ENCODE results near the gene CLN3. TPM values are rescaled to one million over a fixed set of nuclear protein-coding genes. Genes with fewer than 3 reads are reported as not detected.

CLN3 gene
- polyA plus RNA-seq, 2 of the 4 experiments (the other 2 are of a cell fraction): 17.4 to 21.5 TPM

DNA sequence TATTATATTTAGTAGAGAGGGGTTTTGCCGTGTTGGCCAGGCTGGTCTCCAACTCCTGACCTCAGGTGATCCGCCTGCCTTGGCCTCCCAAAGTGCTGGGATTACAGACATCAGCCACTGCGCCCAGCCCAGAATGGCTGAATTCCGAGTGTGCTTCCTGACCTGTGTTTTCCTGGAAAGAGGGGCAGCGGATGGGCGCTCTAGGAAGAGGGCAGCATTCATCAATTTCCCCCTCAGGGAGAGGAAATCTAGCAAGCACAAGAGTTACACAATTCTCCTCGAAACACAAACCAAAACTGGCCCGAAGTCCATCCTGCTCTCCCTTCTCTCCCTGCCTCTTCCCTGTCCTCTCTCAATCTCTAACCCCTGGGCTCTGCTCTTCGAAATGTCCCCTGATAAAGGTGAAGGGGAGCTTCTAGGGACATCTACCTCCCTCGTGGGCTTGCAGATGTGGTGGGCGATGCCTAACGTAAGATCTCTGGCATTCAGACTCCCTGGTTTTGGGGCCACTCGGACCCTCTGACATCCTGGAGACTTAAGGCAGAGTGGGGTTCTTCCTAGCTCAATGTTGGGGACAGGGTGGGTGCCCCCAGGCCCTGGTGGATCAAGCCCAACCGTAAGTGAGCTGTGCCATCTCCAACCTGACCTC lies 13.7 kb upstream of the CLN3 start:
- no peak for DNase-seq (ENCODE audit: low read depth in 1 of 2, low spot score in 1 of 2)
- no peak for FAIRE-seq
- ChIA-PET CTCF (interaction anchor here (0.5 to 1.2 kb wide), 3 partner anchors 15 to 613 kb away, joined by 3 read pairs; no protein-coding TSS in a partner anchor), POLR2A (no interaction called here)
- Histone ChIP-seq H3K4me3 (no peak overlapping the region), H3K4me2 (no peak overlapping the region), H3K27ac (no peak overlapping the region), H3K4me1 (no peaks in the 10 kb centered on the region), H3K9me3 (no peaks in the 10 kb centered on the region)
- WGBS (ENCODE audit: missing lambda C conversion rate): 55% methylated on average over 14 of the region's 14 CpGs
- no peak for TF ChIP-seq FOXS1 (CRISPR knock-in tag; IDR thresholded peaks at IDR 0.05)
- ATAC-seq: no peak

GRCh38 chr16:28504707-28505404 lies 13.0 kb upstream of the CLN3 start:
- Histone ChIP-seq H3K4me3 (no peak overlapping the region), H3K27ac (no peak overlapping the region), H3K9me3 (no peaks in the 10 kb centered on the region), H3K4me2 (no peak overlapping the region), H3K4me1 (no peaks in the 10 kb centered on the region)
- 68% methylated on average over 8 of the region's 8 CpGs for WGBS (ENCODE audit: missing lambda C conversion rate)
- no peak for TF ChIP-seq NPAS2 (CRISPR knock-in tag; IDR thresholded peaks at IDR 0.05; ENCODE audit: borderline replicate concordance)
- TF ChIP-seq, protein P1, sequence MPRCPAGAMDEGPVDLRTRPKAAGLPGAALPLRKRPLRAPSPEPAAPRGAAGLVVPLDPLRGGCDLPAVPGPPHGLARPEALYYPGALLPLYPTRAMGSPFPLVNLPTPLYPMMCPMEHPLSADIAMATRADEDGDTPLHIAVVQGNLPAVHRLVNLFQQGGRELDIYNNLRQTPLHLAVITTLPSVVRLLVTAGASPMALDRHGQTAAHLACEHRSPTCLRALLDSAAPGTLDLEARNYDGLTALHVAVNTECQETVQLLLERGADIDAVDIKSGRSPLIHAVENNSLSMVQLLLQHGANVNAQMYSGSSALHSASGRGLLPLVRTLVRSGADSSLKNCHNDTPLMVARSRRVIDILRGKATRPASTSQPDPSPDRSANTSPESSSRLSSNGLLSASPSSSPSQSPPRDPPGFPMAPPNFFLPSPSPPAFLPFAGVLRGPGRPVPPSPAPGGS (IDR thresholded peaks at IDR 0.05): no peak
- TF ChIP-seq FOSB (CRISPR knock-in tag; IDR thresholded peaks at IDR 0.05): no peak
- no peak for TF ChIP-seq HOXA7 (CRISPR knock-in tag; IDR thresholded peaks at IDR 0.05)
- TF ChIP-seq REST (IDR thresholded peaks at IDR 0.05): no peak
- no peak for TF ChIP-seq USF2 (IDR thresholded peaks at IDR 0.05)
- TF ChIP-seq POLR2AphosphoS2 (conservative IDR thresholded peaks at IDR 0.05; ENCODE audit: low read length): no peak
- no peak for TF ChIP-seq FOSL2 (IDR thresholded peaks at IDR 0.05)
- TF ChIP-seq FOSL2 (CRISPR knock-in tag; IDR thresholded peaks at IDR 0.05): no peak
- TF ChIP-seq POLR2A (IDR thresholded peaks at IDR 0.05; ENCODE audit: low read length): no peak
- DNase-seq (ENCODE audit: low read depth in 1 of 2, low spot score in 1 of 2) (no peak), FAIRE-seq (no peak), ATAC-seq (no peak)
- ChIA-PET POLR2A (no interaction called here), CTCF (interaction anchor here (0.5 to 1.4 kb wide), 4 partner anchors 15 to 612 kb away, joined by 3 read pairs; no protein-coding TSS in a partner anchor)

DNA sequence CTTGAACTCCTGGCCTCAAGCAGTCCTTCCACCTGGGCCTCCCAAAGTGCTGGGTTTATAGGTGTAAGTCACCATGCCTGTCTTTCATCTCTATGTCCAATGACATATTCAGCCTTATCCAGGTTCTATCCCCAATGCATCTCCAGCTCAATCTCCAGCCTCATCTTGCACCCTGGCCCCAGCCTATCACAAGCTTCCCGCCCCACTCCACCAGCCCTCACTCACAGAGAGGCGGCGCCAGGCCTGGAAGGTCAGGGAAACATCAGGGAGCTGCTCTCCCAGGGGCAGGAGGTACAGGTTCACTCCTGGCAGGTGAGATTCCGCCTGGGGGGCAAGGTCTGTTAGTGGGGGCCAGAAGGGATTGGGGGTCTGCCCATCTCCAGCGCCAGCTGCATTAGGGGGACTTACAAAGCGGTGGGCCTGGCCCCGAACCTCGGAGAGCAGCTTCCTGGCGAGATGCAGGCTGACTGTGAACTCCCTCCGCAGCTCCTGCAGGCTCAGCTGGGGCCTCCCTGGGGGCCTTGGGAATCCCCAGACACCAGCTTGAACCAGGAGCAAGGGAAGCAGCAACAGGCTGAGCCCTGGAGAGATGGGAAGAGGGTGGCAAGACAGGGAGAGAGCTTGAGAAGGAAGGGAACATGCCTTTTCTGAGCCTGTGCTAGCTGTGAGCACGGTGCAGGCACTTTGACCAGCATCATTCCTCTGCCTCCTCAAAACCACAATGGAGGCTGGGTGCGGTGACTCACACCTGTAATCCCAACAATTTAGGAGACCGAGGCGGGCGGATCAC lies 11.8 kb upstream of the CLN3 start:
- Histone ChIP-seq H3K4me2 (no peak overlapping the region), H3K4me3 (no peak overlapping the region), H3K27ac (no peak overlapping the region), H3K9me3 (no peaks in the 10 kb centered on the region), H3K4me1 (no peaks in the 10 kb centered on the region)
- FAIRE-seq (no peak), DNase-seq (ENCODE audit: low read depth in 1 of 2, low spot score in 1 of 2) (no peak), ATAC-seq (peak in 1 of 2 experiments; percentile 7; a peak in 1 of 6 replicates)
- 78% methylated on average over 13 of the region's 15 CpGs for WGBS (ENCODE audit: missing lambda C conversion rate)
- ChIA-PET CTCF (interaction anchor here (0.8 to 1.4 kb wide), 2 partner anchors 22 to 46 kb away, joined by 3 to 4 read pairs; no protein-coding TSS in a partner anchor), POLR2A (interaction anchor here (1.0 kb wide), 1 partner anchor 9 kb away, joined by 3 read pairs; the partner anchor contains the start of gene APOBR)
- no peak for TF ChIP-seq ESRRA (IDR thresholded peaks at IDR 0.05; ENCODE audit: borderline replicate concordance, low read length)
- TF ChIP-seq SREBF2 (IDR thresholded peaks at IDR 0.05): no peak
- TF ChIP-seq ZNF302 (CRISPR knock-in tag; IDR thresholded peaks at IDR 0.05): no peak
- no peak for TF ChIP-seq NPAS2 (CRISPR knock-in tag; IDR thresholded peaks at IDR 0.05; ENCODE audit: borderline replicate concordance)
- TF ChIP-seq, protein P1 (IDR thresholded peaks at IDR 0.05): no peak
- TF ChIP-seq RARB (CRISPR knock-in tag; IDR thresholded peaks at IDR 0.05): no peak
- TF ChIP-seq KDM1A (IDR thresholded peaks at IDR 0.05; ENCODE audit: low read depth): no peak
- no peak for TF ChIP-seq RAD21 (conservative IDR thresholded peaks at IDR 0.05 in 1 of 2, IDR thresholded peaks at IDR 0.05 in 1 of 2)
- TF ChIP-seq HOXA7 (CRISPR knock-in tag; IDR thresholded peaks at IDR 0.05): no peak
- TF ChIP-seq KDM5A (IDR thresholded peaks at IDR 0.05): no peak
- TF ChIP-seq GATA3 (IDR thresholded peaks at IDR 0.05; ENCODE audit: borderline replicate concordance): no peak
- no peak for TF ChIP-seq POLR2A (IDR thresholded peaks at IDR 0.05; ENCODE audit: low read length)
- no peak for TF ChIP-seq NFE2L2 (conservative IDR thresholded peaks at IDR 0.05; ENCODE audit: low read length)
- no peak for TF ChIP-seq CEBPB (IDR thresholded peaks at IDR 0.05)
- TF ChIP-seq ELK1 (IDR thresholded peaks at IDR 0.05; ENCODE audit: low read depth, low read length): no peak
